22Rv1 (cell line): Measurements from ENCODE around the gene SIAH3.

Experiments
- ZFX ChIP-seq: fragments of 450-650 bp; IDR thresholded peaks from 2 replicates; pipeline ENCODE4 v1.6.1; 2017; ENCODE audit warnings: antibody characterized with exemption, borderline replicate concordance
- TF ChIP-seq, protein P1 (sequence below): fragments of 450-650 bp; IDR thresholded peaks from 2 replicates; pipeline ENCODE4 v1.5.1; 2017; ENCODE audit warnings: mild to moderate bottlenecking

DNA sequence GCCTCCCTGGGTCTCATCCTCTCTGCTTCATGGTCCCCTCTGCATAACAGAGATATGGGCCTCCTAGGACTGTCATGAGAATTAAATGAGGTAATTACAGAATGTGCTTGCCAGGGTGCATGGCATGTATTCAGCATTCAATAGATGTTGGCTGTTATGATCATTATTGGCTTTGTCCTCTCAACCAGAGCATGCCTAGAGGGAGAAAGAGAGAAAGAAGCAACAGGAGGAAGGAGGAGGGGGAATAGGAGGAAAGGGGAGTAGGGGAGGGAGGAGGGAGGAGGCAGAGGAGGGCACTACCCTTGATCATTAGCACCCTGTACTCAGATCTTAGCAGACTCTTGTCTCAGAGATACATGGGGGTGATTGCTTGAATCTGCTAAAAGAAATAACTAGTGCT lies 41.0 kb upstream of the SIAH3 start:
- TF ChIP-seq, protein P1, sequence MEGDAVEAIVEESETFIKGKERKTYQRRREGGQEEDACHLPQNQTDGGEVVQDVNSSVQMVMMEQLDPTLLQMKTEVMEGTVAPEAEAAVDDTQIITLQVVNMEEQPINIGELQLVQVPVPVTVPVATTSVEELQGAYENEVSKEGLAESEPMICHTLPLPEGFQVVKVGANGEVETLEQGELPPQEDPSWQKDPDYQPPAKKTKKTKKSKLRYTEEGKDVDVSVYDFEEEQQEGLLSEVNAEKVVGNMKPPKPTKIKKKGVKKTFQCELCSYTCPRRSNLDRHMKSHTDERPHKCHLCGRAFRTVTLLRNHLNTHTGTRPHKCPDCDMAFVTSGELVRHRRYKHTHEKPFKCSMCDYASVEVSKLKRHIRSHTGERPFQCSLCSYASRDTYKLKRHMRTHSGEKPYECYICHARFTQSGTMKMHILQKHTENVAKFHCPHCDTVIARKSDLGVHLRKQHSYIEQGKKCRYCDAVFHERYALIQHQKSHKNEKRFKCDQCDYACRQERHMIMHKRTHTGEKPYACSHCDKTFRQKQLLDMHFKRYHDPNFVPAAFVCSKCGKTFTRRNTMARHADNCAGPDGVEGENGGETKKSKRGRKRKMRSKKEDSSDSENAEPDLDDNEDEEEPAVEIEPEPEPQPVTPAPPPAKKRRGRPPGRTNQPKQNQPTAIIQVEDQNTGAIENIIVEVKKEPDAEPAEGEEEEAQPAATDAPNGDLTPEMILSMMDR: no peak
- no peak for TF ChIP-seq ZFX
